Activated CD8-positive, alpha-beta memory T cell treated with anti-CD3 and anti-CD28 coated beads for 24 hours (primary cell): Measurements from ENCODE around the gene RHBDD2.

Experiments used
- DNase-seq: peaks from one replicate; pipeline ENCODE4 v3.0.0-alpha.2; 2020

The RHBDD2 gene

DNA sequence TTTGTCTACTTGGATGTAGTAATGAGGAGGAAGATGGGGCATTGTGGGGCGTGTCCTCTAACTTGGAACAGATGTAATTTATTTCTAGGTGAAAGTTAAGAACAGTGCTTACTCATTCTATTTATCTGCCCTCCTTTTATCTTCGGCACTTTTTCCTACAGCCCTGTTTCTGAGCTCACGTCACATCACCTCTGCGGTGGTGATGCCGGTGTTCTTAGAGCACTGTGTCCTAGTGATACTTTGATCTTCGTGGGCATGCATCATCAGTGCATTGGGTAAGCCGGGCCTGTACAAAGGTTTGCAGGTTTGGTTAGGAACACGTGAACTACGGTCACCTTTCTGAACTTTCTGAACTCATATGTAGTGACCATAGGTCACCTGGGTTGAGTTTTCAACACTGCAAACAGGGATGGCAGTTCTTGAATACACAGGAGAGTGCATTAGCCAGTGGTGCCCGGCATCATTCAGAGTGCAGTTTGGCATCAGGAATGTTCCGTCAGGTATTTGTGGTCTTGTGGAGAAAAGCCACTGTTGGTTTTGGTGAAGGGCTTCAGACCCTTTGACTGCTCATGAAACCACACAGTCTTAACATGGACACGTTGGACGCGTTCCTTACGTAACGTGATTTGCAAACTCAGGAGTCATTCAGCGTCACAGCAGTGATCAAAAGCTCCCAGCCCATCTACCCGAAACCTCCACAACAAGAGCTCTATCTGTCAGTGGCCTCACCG lies 41.8 kb downstream of the RHBDD2 start:
- DNase-seq = no peak

DNA sequence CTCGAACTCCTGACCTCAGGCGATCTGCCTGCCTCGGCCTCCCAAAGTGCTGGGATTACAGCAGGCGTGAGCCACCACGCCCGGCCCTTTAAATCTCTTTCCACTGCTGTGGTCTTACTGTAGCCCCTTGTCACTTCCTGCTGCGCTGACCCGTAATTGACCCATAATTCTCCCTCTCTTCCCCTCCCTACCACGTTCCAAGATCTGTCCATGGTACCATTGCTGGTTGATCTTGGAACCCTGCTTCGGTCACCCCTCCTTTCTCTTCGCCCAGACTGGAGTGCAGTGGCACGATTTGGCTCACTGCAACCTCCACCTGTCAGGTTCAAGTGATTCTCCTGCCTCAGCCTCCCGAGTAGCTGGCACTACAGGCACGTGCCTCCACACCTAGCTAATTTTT lies 42.6 kb downstream of the RHBDD2 start:
- no peak for DNase-seq

DNA sequence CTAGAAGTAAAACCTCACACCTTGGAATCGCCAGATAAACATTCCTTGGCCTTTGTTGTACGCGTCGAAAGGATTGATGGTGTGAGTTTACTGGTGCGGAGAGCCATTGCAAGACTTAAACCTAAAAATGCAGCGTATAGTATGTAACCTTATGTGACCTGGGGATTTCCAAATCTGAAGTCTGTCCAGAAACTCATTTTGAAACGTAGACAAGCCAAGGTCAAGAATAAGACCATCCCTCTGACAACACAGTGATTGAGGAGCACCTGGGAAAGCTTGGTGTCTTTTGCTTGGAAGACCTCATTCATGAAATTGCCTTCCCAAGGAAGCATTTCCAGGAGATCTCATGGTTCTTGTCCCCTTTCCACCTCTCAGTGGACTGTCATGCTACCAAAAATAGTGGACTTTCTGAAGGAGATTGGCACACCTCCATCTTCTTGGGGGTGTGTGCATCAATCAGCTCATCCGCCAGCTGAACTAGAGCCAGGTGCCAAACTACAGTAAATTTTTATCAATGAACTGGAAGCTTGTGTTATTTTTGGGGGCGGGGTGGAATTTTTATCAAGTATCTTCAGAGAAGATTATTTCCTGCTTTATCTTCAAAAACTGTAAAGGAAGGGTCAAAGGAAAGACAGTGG lies 44.3 kb downstream of the RHBDD2 start:
- no peak for DNase-seq

DNA sequence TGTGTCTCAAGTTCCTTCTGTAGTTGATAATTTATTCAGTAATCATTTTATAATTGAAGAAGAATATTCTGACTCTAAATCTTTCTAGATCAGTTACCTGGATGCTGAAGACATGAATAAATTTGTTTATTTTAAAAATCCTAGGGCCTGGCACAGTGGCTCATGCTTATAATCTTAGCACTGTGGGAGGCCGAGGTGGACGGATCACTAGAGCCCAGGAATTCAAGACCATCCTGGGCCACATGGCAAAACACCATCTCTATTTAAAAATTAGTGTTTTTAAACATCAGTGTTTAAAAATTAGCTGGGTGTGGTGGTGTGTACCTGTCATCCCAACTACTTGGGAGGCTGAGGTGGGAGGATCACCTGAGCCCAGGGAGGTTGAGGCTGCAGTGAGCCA lies 45.4 kb downstream of the RHBDD2 start:
- no peak for DNase-seq

DNA sequence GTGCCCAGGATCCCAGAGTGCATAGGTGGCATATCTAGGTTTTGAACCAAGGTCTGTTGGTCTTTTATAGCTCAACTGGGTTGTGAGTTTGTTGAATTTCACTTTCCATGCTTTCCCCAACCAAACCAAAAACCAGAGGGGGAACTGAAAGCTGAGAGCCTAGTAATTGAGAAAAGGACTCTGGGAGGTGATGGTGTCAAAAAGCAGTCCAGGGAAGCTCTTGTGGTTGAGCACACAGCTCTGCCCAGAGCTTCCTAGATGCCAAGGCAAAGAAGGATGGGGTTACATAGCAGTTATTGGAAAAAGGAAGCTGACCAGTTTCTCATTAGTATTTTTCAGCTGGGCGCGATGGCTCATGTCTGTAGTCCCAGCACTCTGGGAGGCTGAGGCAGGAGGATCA lies 46.1 kb downstream of the RHBDD2 start:
- no peak for DNase-seq

DNA sequence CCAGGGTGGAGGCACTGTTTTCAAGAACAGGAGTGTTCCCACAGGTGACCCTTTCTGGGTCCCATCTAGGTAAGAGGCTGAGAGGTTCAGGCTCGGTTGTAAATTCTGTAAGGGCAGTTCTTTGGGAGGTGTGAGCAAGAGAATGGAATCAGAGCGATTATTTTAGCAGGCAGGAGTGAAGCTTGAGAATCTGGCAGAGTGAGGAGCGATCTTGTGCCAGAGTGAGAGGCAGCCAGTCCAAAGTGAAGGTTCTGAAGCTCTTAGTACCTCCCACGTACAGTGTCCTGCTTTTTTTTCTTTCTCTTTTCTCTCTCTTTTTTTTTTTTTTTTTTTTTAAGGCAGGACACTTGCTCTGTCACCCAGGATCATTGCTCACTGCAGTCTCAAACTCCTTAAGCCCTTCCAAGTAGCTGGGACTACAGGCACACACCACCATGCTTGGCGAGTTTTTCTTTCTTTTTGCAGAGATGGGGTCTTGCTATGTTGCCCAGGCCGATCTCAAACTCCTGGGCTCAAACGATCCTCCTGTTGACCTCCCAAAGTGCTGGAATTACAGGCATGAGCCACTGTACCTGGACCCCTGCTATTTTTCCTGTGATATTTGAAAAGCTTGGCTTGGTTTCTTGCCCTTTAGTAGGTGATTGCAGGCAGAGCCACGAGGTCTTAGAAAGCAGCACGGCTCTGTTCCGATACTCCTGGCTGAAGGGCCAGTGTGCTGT lies 47.0 kb downstream of the RHBDD2 start:
- DNase-seq = no peak

DNA sequence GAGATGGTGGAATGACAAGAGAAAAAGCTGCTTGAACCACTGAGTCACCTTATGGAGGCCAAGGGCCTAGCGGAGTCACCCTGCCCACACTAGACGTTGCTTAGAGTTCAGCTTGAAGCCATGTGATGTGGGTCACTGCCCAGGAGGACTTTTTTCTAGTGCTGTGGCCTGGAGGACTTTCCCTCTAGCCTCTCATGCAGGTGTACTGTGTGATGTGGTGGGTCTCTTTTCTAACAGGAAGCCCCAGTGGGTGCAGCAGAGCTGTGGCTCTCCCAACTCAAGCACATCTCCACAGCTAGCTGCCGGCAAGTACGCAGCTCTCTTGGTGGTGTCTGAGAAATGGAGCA lies 49.7 kb downstream of the RHBDD2 start:
- DNase-seq = peak; percentile 59

DNA sequence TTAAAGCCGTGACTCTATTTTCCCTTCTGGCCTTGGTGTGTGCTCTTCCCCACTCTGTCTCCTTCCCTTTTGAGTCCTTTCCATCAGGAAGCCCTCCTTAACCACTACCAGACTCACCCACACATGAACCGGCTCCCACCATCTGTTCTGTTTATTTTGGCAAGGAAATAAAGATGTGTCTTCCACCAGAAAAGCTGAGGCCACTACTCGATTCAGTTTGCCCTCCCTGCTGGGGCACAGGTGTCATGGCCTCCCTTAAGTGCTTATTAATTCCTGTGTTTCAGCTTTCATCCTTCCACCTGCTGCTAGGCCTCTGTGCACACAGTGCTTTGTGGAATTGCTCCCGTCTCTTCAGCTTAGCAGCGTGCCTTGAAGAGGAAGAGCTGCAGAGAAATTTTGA lies 52.8 kb downstream of the RHBDD2 start:
- DNase-seq = no peak

DNA sequence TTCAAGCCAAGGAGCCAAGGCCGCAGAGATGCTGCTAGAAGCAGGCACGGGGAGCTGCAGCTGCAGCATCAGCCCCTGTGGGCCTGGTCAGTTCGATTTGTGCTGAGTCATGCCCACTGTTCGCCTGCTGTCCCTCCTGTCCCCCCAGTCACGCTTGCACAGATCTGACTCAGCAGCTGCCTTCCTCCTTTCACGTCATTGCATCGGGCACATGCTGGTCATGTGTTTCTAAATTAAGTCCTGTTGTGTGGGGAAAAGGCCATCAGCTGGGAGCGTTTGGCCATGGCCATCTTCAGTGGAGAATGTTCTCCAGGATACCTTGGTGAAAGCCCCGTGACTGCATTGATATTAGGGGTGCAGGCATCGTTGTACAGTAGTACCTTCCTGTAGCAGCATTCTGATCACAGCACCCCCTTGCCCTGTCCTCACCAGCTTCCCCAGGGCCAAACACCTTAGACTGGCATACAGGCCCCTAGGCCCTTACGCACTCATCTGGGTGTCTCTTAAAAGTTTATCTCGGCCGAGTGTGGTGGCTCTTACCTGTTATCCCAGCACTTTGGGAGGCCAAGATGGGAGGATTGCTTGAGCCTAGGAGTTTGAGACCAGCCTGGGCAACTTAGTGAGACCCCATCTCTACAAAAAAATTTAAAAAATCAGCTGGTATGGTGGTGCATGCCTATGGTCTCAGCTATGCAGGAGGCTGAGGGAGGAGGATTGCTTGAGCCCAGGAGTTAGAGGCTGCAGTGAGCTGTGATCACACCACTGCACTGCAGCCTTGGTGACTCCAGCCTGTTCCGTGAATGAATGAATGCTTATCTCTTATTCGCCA lies 59.3 kb downstream of the RHBDD2 start:
- DNase-seq = no peak
